ENCODE measurements around the gene KCNJ6. TPM values are rescaled to one million over a fixed set of nuclear protein-coding genes. Genes with fewer than 3 reads are reported as not detected.

Gene KCNJ6
- total RNA-seq, 1 experiment from 2014 or later = not detected

DNA sequence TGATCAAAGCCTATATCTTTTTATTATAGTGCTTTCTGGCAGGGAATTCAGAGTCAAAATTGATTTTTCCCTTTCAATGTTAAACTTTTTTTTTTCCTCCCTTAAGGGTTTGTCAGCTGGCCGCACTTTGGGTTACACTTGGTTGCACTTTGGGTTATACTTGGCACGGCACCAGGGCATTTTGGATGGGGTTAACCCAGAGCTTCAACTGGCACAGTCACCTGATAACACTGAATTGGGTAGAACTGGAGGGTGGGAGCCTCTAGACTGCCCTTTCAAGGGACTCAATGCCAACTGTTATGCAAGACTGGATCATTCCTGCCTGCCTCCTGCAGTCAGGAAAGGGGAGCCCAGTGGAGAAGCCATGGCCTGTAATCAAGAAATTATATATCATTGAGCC is 211.5 kb downstream of the KCNJ6 start:
- Mint-ChIP-seq H3K27me3 (ENCODE audit: insufficient read depth, unreplicated experiment) (no peaks in the 10 kb centered on the region), H3K4me3 (ENCODE audit: unreplicated experiment) (no peak overlapping the region), H3K27ac (ENCODE audit: unreplicated experiment) (no peak overlapping the region), H3K9me3 (ENCODE audit: unreplicated experiment) (peaks cover 10% of the 10 kb centered on the region), H3K36me3 (ENCODE audit: insufficient read depth, unreplicated experiment) (no peaks in the 10 kb centered on the region), H3K4me1 (ENCODE audit: low read depth, unreplicated experiment) (peaks cover 3% of the 10 kb centered on the region)
- H3K4me1 ChIP-seq = no peaks in the 10 kb centered on the region
- intact Hi-C loops (cut with micrococcal nuclease; ENCODE audit: unreplicated experiment) = loop anchor here (5.0 kb wide), 1 partner anchor 48 kb away; no protein-coding TSS in a partner anchor
- H3K4me3 ChIP-seq (ENCODE audit: low read depth, low read length) = no peak overlapping the region
- no TSS peak for BruUV-seq (replicated peaks)
- ChIA-PET CTCF (interaction anchor here (0.9 kb wide), 1 partner anchor 422 kb away, joined by 3 read pairs; no protein-coding TSS in a partner anchor), POLR2A (no interaction called here)
- no peaks in the 10 kb centered on the region for H3K27me3 ChIP-seq (replicated peaks; ENCODE audit: control insufficient read depth, insufficient read depth, low read length)
- no peaks in the 10 kb centered on the region for H3K9me3 ChIP-seq
- no peaks in the 10 kb centered on the region for H3K36me3 ChIP-seq (ENCODE audit: control insufficient read depth, insufficient read depth, low read length)
- no peak for DNase-seq
- TF ChIP-seq, protein P1, sequence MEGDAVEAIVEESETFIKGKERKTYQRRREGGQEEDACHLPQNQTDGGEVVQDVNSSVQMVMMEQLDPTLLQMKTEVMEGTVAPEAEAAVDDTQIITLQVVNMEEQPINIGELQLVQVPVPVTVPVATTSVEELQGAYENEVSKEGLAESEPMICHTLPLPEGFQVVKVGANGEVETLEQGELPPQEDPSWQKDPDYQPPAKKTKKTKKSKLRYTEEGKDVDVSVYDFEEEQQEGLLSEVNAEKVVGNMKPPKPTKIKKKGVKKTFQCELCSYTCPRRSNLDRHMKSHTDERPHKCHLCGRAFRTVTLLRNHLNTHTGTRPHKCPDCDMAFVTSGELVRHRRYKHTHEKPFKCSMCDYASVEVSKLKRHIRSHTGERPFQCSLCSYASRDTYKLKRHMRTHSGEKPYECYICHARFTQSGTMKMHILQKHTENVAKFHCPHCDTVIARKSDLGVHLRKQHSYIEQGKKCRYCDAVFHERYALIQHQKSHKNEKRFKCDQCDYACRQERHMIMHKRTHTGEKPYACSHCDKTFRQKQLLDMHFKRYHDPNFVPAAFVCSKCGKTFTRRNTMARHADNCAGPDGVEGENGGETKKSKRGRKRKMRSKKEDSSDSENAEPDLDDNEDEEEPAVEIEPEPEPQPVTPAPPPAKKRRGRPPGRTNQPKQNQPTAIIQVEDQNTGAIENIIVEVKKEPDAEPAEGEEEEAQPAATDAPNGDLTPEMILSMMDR (IDR thresholded peaks at IDR 0.05; ENCODE audit: insufficient read depth in 1 of 2, low read depth in 1 of 2, low read length in 1 of 2, severe bottlenecking in 1 of 2, unreplicated experiment in 1 of 2) = no peak

- intact Hi-C loops (cut with micrococcal nuclease; ENCODE audit: unreplicated experiment) = loop anchor here (5.0 kb wide), 1 partner anchor 50 kb away; no protein-coding TSS in a partner anchor
- Histone ChIP-seq H3K27me3 (replicated peaks; ENCODE audit: control insufficient read depth, insufficient read depth, low read length) (no peaks in the 10 kb centered on the region), H3K4me1 (peaks cover 7% of the 10 kb centered on the region), H3K4me3 (ENCODE audit: low read depth, low read length) (no peak overlapping the region), H3K36me3 (ENCODE audit: control insufficient read depth, insufficient read depth, low read length) (no peaks in the 10 kb centered on the region), H3K9me3 (no peaks in the 10 kb centered on the region)
- H3K4me3 Mint-ChIP-seq (ENCODE audit: unreplicated experiment) = no peak overlapping the region
- H3K9me3 Mint-ChIP-seq (ENCODE audit: unreplicated experiment) = peaks cover 3% of the 10 kb centered on the region
- no TSS peak for BruUV-seq (replicated peaks)
- CTCF ChIA-PET = interaction anchor here (0.6 kb wide), 1 partner anchor 494 kb away, joined by 3 read pairs; no protein-coding TSS in a partner anchor
- H3K4me1 Mint-ChIP-seq (ENCODE audit: low read depth, unreplicated experiment) = no peaks in the 10 kb centered on the region
- TF ChIP-seq, protein P1 (IDR thresholded peaks at IDR 0.05; ENCODE audit: insufficient read depth in 1 of 2, low read depth in 1 of 2, low read length in 1 of 2, severe bottlenecking in 1 of 2, unreplicated experiment in 1 of 2) = no peak
- H3K36me3 Mint-ChIP-seq (ENCODE audit: insufficient read depth, unreplicated experiment) = no peaks in the 10 kb centered on the region
- no peak for DNase-seq
- H3K27ac Mint-ChIP-seq (ENCODE audit: unreplicated experiment) = no peak overlapping the region
- POLR2A ChIA-PET = no interaction called here
- H3K27me3 Mint-ChIP-seq (ENCODE audit: insufficient read depth, unreplicated experiment) = no peaks in the 10 kb centered on the region
These were observed 214.0 kb downstream of the KCNJ6 start for GRCh38 chr21:37702241-37702640.

DNA sequence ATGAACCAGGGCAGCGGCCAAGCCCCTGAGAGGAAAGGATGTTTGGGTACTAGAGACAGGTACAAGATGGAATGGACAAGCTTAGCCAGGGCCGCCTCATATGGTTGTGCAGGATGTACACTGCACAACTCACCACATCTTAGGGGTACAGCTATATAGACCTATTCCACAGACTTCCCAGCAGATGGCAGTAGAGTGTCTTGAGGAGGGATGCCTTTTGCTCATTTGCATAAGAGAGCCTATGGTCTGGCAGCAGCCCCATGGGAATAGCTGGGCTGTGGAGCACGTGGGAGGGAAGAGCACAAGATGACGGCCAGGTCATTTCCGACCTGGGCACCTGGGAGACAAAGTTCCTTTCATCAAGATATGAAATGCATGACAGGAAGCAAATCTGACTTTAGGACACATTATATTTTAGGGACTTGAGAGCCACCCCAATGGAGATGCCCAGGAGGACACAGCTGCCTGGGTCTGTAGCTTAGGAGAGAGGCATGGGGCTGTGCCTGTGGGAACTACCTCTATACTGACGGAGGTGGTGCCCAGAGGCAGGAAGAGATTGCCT is 215.5 kb downstream of the KCNJ6 start:
- no peaks in the 10 kb centered on the region for H3K27me3 ChIP-seq (replicated peaks; ENCODE audit: control insufficient read depth, insufficient read depth, low read length)
- ChIA-PET CTCF (interaction anchor here (0.5 to 1.4 kb wide), 11 partner anchors 11 to 426 kb away, joined by 3 to 28 read pairs (median 4); no protein-coding TSS in a partner anchor), POLR2A (interaction anchor here (0.5 kb wide), 1 partner anchor 12 kb away, joined by 3 read pairs; no protein-coding TSS in a partner anchor)
- no peaks in the 10 kb centered on the region for H3K27me3 Mint-ChIP-seq (ENCODE audit: insufficient read depth, unreplicated experiment)
- no TSS peak for BruUV-seq (replicated peaks)
- H3K36me3 ChIP-seq (ENCODE audit: control insufficient read depth, insufficient read depth, low read length) = no peaks in the 10 kb centered on the region
- peaks cover 10% of the 10 kb centered on the region for H3K9me3 Mint-ChIP-seq (ENCODE audit: unreplicated experiment)
- H3K9me3 ChIP-seq = no peaks in the 10 kb centered on the region
- no peaks in the 10 kb centered on the region for H3K36me3 Mint-ChIP-seq (ENCODE audit: insufficient read depth, unreplicated experiment)
- H3K4me1 ChIP-seq = peaks cover 7% of the 10 kb centered on the region
- H3K4me1 Mint-ChIP-seq (ENCODE audit: low read depth, unreplicated experiment) = no peaks in the 10 kb centered on the region
- intact Hi-C loops (cut with micrococcal nuclease; ENCODE audit: unreplicated experiment) = loop anchor here (5.0 kb wide), 1 partner anchor 52 kb away; no protein-coding TSS in a partner anchor
- no peak overlapping the region for H3K27ac Mint-ChIP-seq (ENCODE audit: unreplicated experiment)
- no peak overlapping the region for H3K4me3 Mint-ChIP-seq (ENCODE audit: unreplicated experiment)
- TF ChIP-seq, protein P1 (IDR thresholded peaks at IDR 0.05; ENCODE audit: insufficient read depth in 1 of 2, low read depth in 1 of 2, low read length in 1 of 2, severe bottlenecking in 1 of 2, unreplicated experiment in 1 of 2) = peak; percentile 61 to 65
- peak; percentile 71 to 73 for DNase-seq
- no peak overlapping the region for H3K4me3 ChIP-seq (ENCODE audit: low read depth, low read length)

Measured in Caco-2 (cell line).